B cell (primary cell): ENCODE data around the gene RAB41. TPM values are rescaled to one million over a fixed set of nuclear protein-coding genes. Genes with fewer than 3 reads are reported as not detected.

ENCODE experiments used
- ATAC-seq: fragments of 200-7000 bp; cut with Tn5 transposase; one replicate; pipeline ENCODE4 v1.10.0; 2021; ENCODE audit warnings: low read depth, mild to moderate bottlenecking, moderate number of reproducible peaks, moderate library complexity
- CTCF ChIA-PET: fragments of 350-600 bp; sonication (Branson Sonifier 250); formaldehyde crosslinking; loops from one replicate; lab custom pipeline; 2021; ENCODE audit warnings: antibody characterized with exemption, inconsistent platforms; lab: Charles Lee
- POLR2A ChIA-PET: fragments of 350-600 bp; sonication (Branson Sonifier 250); formaldehyde crosslinking; loops from one replicate; lab custom pipeline; 2021; ENCODE audit warnings: antibody characterized with exemption; lab: Charles Lee
- DNase-seq: peaks from one replicate; pipeline ENCODE4 v3.0.0; 2013
- H2AFZ ChIP-seq: 2 replicates; pipeline ENCODE4 v1.6.1; 2012; ENCODE audit warnings: mild to moderate bottlenecking, low read depth, low read length; ENCODE audit not compliant: insufficient read depth, poor library complexity, severe bottlenecking
- H3K27ac ChIP-seq, 2 donors: 1 replicate in 1 of 2; 2 replicates in 1 of 2; pipeline ENCODE4 v1.5.1; 2012 to 2013; ENCODE audit warnings: low read length in 2 of 2, mild to moderate bottlenecking in 2 of 2, moderate library complexity in 1 of 2
- H3K27me3 ChIP-seq, 4 experiments: fragments of 200-600 bp in 1 of 4; sonication (generic) in 1 of 4; replicated peaks in 1 of 4; 1 replicate in 2 of 4; 2 replicates in 2 of 4; pipeline versions ENCODE4 v1.6.1 to v1.7.0; 2013 to 2016; ENCODE audit warnings: low read length in 3 of 4, mild to moderate bottlenecking in 2 of 4, mixed read lengths in 1 of 4, moderate library complexity in 1 of 4; ENCODE audit not compliant: insufficient read depth in 4 of 4, control insufficient read depth in 3 of 4; ENCODE audit errors: control extremely low read depth in 1 of 4
- H3K36me3 ChIP-seq, 2 experiments: replicated peaks in 1 of 2; 1 replicate in 1 of 2; 2 replicates in 1 of 2; pipeline versions ENCODE4 v1.6.1 to v1.7.1; 2013; ENCODE audit warnings: low read length in 1 of 2; ENCODE audit not compliant: insufficient read depth in 2 of 2, control insufficient read depth in 1 of 2; ENCODE audit errors: control extremely low read depth in 1 of 2, extremely low read depth in 1 of 2
- H3K4me1 ChIP-seq, 2 donors: fragments of 200-600 bp in 1 of 2; sonication (generic) in 1 of 2; 1 replicate in 1 of 2; 2 replicates in 1 of 2; pipeline versions ENCODE4 v1.5.1 to v1.6.1; 2013 to 2017; ENCODE audit warnings: low read length in 2 of 2; ENCODE audit not compliant: control insufficient read depth in 2 of 2, insufficient read depth in 2 of 2
- H3K4me2 ChIP-seq: replicated peaks from 2 replicates; pipeline ENCODE3; 2012; ENCODE audit warnings: mild to moderate bottlenecking, low read depth, low read length; ENCODE audit not compliant: poor library complexity, severe bottlenecking
- H3K4me3 ChIP-seq, 5 experiments: fragments of 200-600 bp in 1 of 5; sonication (generic) in 1 of 5; 1 replicate in 3 of 5; 2 replicates in 2 of 5; pipeline versions ENCODE4 v1.5.1 to v1.7.0; 2011 to 2016; ENCODE audit warnings: low read length in 4 of 5, mild to moderate bottlenecking in 4 of 5, low read depth in 2 of 5, control low read depth in 1 of 5, moderate library complexity in 1 of 5; ENCODE audit not compliant: insufficient read depth in 1 of 5; ENCODE audit errors: control extremely low read depth in 1 of 5, extremely low read depth in 1 of 5
- H3K79me2 ChIP-seq: fragments of 200-600 bp; sonication (generic); one replicate; pipeline ENCODE4 v1.6.0; 2016; ENCODE audit warnings: low read length; ENCODE audit not compliant: control insufficient read depth, insufficient read depth
- H3K9ac ChIP-seq: fragments of 200-600 bp; sonication (generic); 2 replicates; pipeline ENCODE4 v1.6.1; 2017; ENCODE audit warnings: mild to moderate bottlenecking, low read length, moderate library complexity
- H3K9me3 ChIP-seq, 3 donors: one replicate each; pipeline versions ENCODE4 v1.6.1 to v1.7.1; 2013; ENCODE audit warnings: low read length in 2 of 3; ENCODE audit not compliant: control insufficient read depth in 2 of 3, insufficient read depth in 1 of 3; ENCODE audit errors: control extremely low read depth in 1 of 3
- H4K20me1 ChIP-seq: 2 replicates; pipeline ENCODE4 v1.6.0; 2012; ENCODE audit warnings: mild to moderate bottlenecking, low read length; ENCODE audit not compliant: insufficient read depth, control insufficient read depth, poor library complexity, severe bottlenecking
- H3K27ac Mint-ChIP-seq: one replicate; pipeline ENCODE4 v1.8.0; 2021; ENCODE audit warnings: mixed read lengths
- H3K27me3 Mint-ChIP-seq: one replicate; pipeline ENCODE4 v1.8.0; 2021; ENCODE audit warnings: mixed read lengths
- H3K4me1 Mint-ChIP-seq: one replicate; pipeline ENCODE4 v1.8.0; 2021; ENCODE audit warnings: mixed read lengths
- H3K4me3 Mint-ChIP-seq: one replicate; pipeline ENCODE4 v1.8.0; 2021; ENCODE audit warnings: mixed read lengths
- H3K9me3 Mint-ChIP-seq: one replicate; pipeline ENCODE4 v1.8.0; 2022; ENCODE audit warnings: mixed read lengths; ENCODE audit not compliant: insufficient read depth
- CTCF ChIP-seq: fragments of 200-600 bp; IDR thresholded peaks from one replicate; pipeline ENCODE4 v1.8.0; 2022; ENCODE audit warnings: antibody characterized with exemption, mild to moderate bottlenecking
- EZH2 ChIP-seq: IDR thresholded peaks from 2 replicates; pipeline ENCODE4 v1.6.1; 2012; ENCODE audit warnings: borderline replicate concordance, low read depth, mild to moderate bottlenecking, moderate library complexity, low read length; ENCODE audit not compliant: insufficient read depth, poor library complexity, severe bottlenecking
- WGBS: methylation state at CpG from one replicate; pipeline ENCODE4 v1.1.5; 2013; ENCODE audit warnings: missing lambda C conversion rate; ENCODE audit not compliant: insufficient coverage; 5-methylcytosine and 5-hydroxymethylcytosine counted together
- intact Hi-C: fragments of 100-400 bp; cut with micrococcal nuclease; formaldehyde crosslinking; loops from one replicate; pipeline ENCODE4 v1.10.0; 2022
- polyA plus RNA-seq: library from polyadenylated mRNA; depleted of rRNA; stranded (reverse); fragments of >200 nt; gene quantifications from 2 replicates; pipeline ENCODE4 v1.2.3, GENCODE V29; 2012
- total RNA-seq, 2 donors: library from RNA; stranded (reverse); fragments of 120-200 nt in 1 of 2; gene quantifications; 1 replicate in 1 of 2; 2 replicates in 1 of 2; pipeline versions ENCODE4 v1.2.3 to v1.2.4, GENCODE V29; 2013 to 2022

The RAB41 gene
- total and polyA plus RNA-seq, 2 donors (not counting 1 experiment from before 2014, with no cell fraction given), result not detected

GRCh38 chrX:70254063-70254400, 27.9 kb upstream of the RAB41 start:
- Histone ChIP-seq H3K4me1 (no peaks in the 10 kb centered on the region), H4K20me1 (no peaks in the 10 kb centered on the region), H3K9me3 (no peaks in the 10 kb centered on the region), H3K27ac (no peak overlapping the region), H3K4me3 (no peak overlapping the region), H3K9ac (no peak overlapping the region), H3K4me2 (no peak overlapping the region), H3K79me2 (no peaks in the 10 kb centered on the region), H2AFZ (no peak overlapping the region), H3K27me3 (no peaks in the 10 kb centered on the region), H3K36me3 (no peaks in the 10 kb centered on the region)
- Mint-ChIP-seq H3K4me3 (no peak overlapping the region), H3K27me3 (no peaks in the 10 kb centered on the region), H3K9me3 (no peaks in the 10 kb centered on the region), H3K4me1 (no peaks in the 10 kb centered on the region), H3K27ac (no peak overlapping the region)
- TF ChIP-seq CTCF (no peak), EZH2 (no peak)
- ChIA-PET CTCF (no interaction called here), POLR2A (no interaction called here)
- ATAC-seq, result no peak
- DNase-seq, result no peak
- intact Hi-C loops, result no loop called here
- WGBS, result no CpG with 5 or more reads among the region's 1 CpG

GRCh38 chrX:70254909-70255308, 27.1 kb upstream of the RAB41 start:
- no peak overlapping the region for H2AFZ ChIP-seq
- no peaks in the 10 kb centered on the region for H3K36me3 ChIP-seq
- Mint-ChIP-seq H3K9me3 (no peaks in the 10 kb centered on the region), H3K4me3 (no peak overlapping the region), H3K27me3 (no peaks in the 10 kb centered on the region), H3K4me1 (no peaks in the 10 kb centered on the region), H3K27ac (no peak overlapping the region)
- POLR2A ChIA-PET, result no interaction called here
- TF ChIP-seq EZH2 (no peak), CTCF (no peak)
- H3K27me3 ChIP-seq, result no peaks in the 10 kb centered on the region
- H4K20me1 ChIP-seq, result no peaks in the 10 kb centered on the region
- WGBS, result no CpG with 5 or more reads among the region's 3 CpGs
- no peak overlapping the region for H3K27ac ChIP-seq
- DNase-seq, result no peak
- CTCF ChIA-PET, result no interaction called here
- H3K9ac ChIP-seq, result no peak overlapping the region
- intact Hi-C loops, result no loop called here
- H3K4me1 ChIP-seq, result no peaks in the 10 kb centered on the region
- no peak overlapping the region for H3K4me3 ChIP-seq
- no peaks in the 10 kb centered on the region for H3K79me2 ChIP-seq
- no peak for ATAC-seq
- H3K9me3 ChIP-seq, result no peaks in the 10 kb centered on the region
- no peak overlapping the region for H3K4me2 ChIP-seq
